Mesothelial cell of epicardium (in vitro differentiated cells): ENCODE results near the gene CCDC88B. TPM values are rescaled to one million over a fixed set of nuclear protein-coding genes. Genes with fewer than 3 reads are reported as not detected.

Experiments used
- DNase-seq, 2 experiments: peaks; one replicate each; pipeline ENCODE4 v3.0.0; 2021; ENCODE audit warnings: low spot score in 2 of 2; ENCODE audit not compliant: unreplicated experiment in 2 of 2
- H3K27ac Mint-ChIP-seq: 2 replicates; pipeline ENCODE4 v1.8.0; 2021; ENCODE audit warnings: mixed read lengths
- H3K27me3 Mint-ChIP-seq: 2 replicates; pipeline ENCODE4 v1.8.0; 2021; ENCODE audit warnings: low read depth, mixed read lengths
- H3K36me3 Mint-ChIP-seq: 2 replicates; pipeline ENCODE4 v1.8.0; 2021; ENCODE audit warnings: mixed read lengths
- H3K4me1 Mint-ChIP-seq: 2 replicates; pipeline ENCODE4 v1.8.0; 2021; ENCODE audit warnings: mixed read lengths
- H3K4me3 Mint-ChIP-seq: 2 replicates; pipeline ENCODE4 v1.8.0; 2021; ENCODE audit warnings: mild to moderate bottlenecking, moderate library complexity, mixed read lengths
- H3K9me3 Mint-ChIP-seq: 2 replicates; pipeline ENCODE4 v1.8.0; 2021; ENCODE audit warnings: mixed read lengths
- CTCF ChIP-seq: fragments of 200-600 bp; sonication (generic); IDR thresholded peaks from one replicate; pipeline ENCODE4 v1.5.0; 2021; ENCODE audit warnings: antibody characterized with exemption; ENCODE audit not compliant: unreplicated experiment
- total RNA-seq: library from RNA; stranded (reverse); gene quantifications from 3 replicates; pipeline ENCODE4 v1.2.1, GENCODE V29; 2021

CCDC88B gene
- total RNA-seq, 1 donor from 2014 or later: 11.5 TPM

GRCh38 chr11:64384028-64384737 is 44.2 kb downstream of the CCDC88B start:
- no peaks in the 10 kb centered on the region for H3K9me3 Mint-ChIP-seq
- H3K36me3 Mint-ChIP-seq: no peaks in the 10 kb centered on the region
- H3K27me3 Mint-ChIP-seq: no peaks in the 10 kb centered on the region
- no peak overlapping the region for H3K4me3 Mint-ChIP-seq
- no peak for DNase-seq
- TF ChIP-seq CTCF: no peak
- H3K27ac Mint-ChIP-seq: no peak overlapping the region
- H3K4me1 Mint-ChIP-seq: peaks cover 11% of the 10 kb centered on the region

- no peaks in the 10 kb centered on the region for H3K9me3 Mint-ChIP-seq
- no peak overlapping the region for H3K27ac Mint-ChIP-seq
- TF ChIP-seq CTCF: no peak
- DNase-seq: no peak
- H3K27me3 Mint-ChIP-seq: no peaks in the 10 kb centered on the region
- H3K4me1 Mint-ChIP-seq: peaks cover 11% of the 10 kb centered on the region
- no peak overlapping the region for H3K4me3 Mint-ChIP-seq
- H3K36me3 Mint-ChIP-seq: no peaks in the 10 kb centered on the region
Observed at GRCh38 chr11:64384981-64385944, 45.3 kb downstream of the CCDC88B start.

GRCh38 chr11:64385945-64386704 is 46.1 kb downstream of the CCDC88B start:
- H3K27me3 Mint-ChIP-seq: no peaks in the 10 kb centered on the region
- H3K27ac Mint-ChIP-seq: no peak overlapping the region
- no peaks in the 10 kb centered on the region for H3K36me3 Mint-ChIP-seq
- H3K4me1 Mint-ChIP-seq: peaks cover 11% of the 10 kb centered on the region
- no peak for TF ChIP-seq CTCF
- no peak for DNase-seq
- H3K9me3 Mint-ChIP-seq: no peaks in the 10 kb centered on the region
- no peak overlapping the region for H3K4me3 Mint-ChIP-seq

GRCh38 chr11:64387916-64388315 is 47.9 kb downstream of the CCDC88B start:
- Mint-ChIP-seq H3K4me1 (peaks cover 1% of the 10 kb centered on the region), H3K36me3 (no peaks in the 10 kb centered on the region), H3K27me3 (no peaks in the 10 kb centered on the region), H3K4me3 (no peak overlapping the region), H3K27ac (no peak overlapping the region), H3K9me3 (no peaks in the 10 kb centered on the region)
- TF ChIP-seq CTCF: no peak
- no peak for DNase-seq

GRCh38 chr11:64388894-64389293 is 48.9 kb downstream of the CCDC88B start:
- no peak overlapping the region for H3K4me3 Mint-ChIP-seq
- no peaks in the 10 kb centered on the region for H3K4me1 Mint-ChIP-seq
- no peak for TF ChIP-seq CTCF
- no peaks in the 10 kb centered on the region for H3K9me3 Mint-ChIP-seq
- H3K27me3 Mint-ChIP-seq: no peaks in the 10 kb centered on the region
- no peaks in the 10 kb centered on the region for H3K36me3 Mint-ChIP-seq
- no peak overlapping the region for H3K27ac Mint-ChIP-seq
- DNase-seq: no peak
